Measurements from ENCODE around the gene GRIK4.
"Not testable (repeated sequence)": the region's sequence is repeated elsewhere in the genome, so short reads cannot be mapped to it uniquely, and the experiment has no call there.

GRIK4 gene

GRCh38 chr11:120974466-120974865 is 462.9 kb downstream of the GRIK4 start:
- no peak for DNase-seq (ENCODE audit: low read depth)
- H3K4me3 ChIP-seq (ENCODE audit: low read depth, low read length): no peak overlapping the region

GRCh38 chr11:120974965-120975364 is 463.4 kb downstream of the GRIK4 start:
- no peak for DNase-seq (ENCODE audit: low read depth)
- H3K4me3 ChIP-seq (ENCODE audit: low read depth, low read length): no peak overlapping the region

- no peak for DNase-seq (ENCODE audit: low read depth)
Measured at GRCh38 chr11:120977266-120978137, 466.0 kb downstream of the GRIK4 start.

GRCh38 chr11:120978701-120979100 is 467.2 kb downstream of the GRIK4 start:
- H3K4me3 ChIP-seq (ENCODE audit: low read depth, low read length): no peak overlapping the region
- DNase-seq (ENCODE audit: low read depth): no peak

More at GRCh38 chr11:120977266-120978137, 466.0 kb downstream of the GRIK4 start:
- H3K4me3 ChIP-seq (ENCODE audit: low read depth, low read length): no peak overlapping the region

- peak overlapping the region; percentile 46 for H3K4me3 ChIP-seq (ENCODE audit: low read depth, low read length)
- DNase-seq (ENCODE audit: low read depth): peak; percentile 12
Measured at GRCh38 chr11:120985718-120986569, 474.4 kb downstream of the GRIK4 start.

GRCh38 chr11:120988603-120989002 is 477.1 kb downstream of the GRIK4 start:
- no peak for DNase-seq (ENCODE audit: low read depth)

GRCh38 chr11:120991830-120992686 is 480.5 kb downstream of the GRIK4 start:
- DNase-seq (ENCODE audit: low read depth): no peak

More at GRCh38 chr11:120988603-120989002, 477.1 kb downstream of the GRIK4 start:
- no peak overlapping the region for H3K4me3 ChIP-seq (ENCODE audit: low read depth, low read length)

GRCh38 chr11:120994091-120994859 is 482.7 kb downstream of the GRIK4 start:
- DNase-seq (ENCODE audit: low read depth): no peak
- no peak overlapping the region for H3K4me3 ChIP-seq (ENCODE audit: low read depth, low read length)

More at GRCh38 chr11:120991830-120992686, 480.5 kb downstream of the GRIK4 start:
- H3K4me3 ChIP-seq (ENCODE audit: low read depth, low read length): no peak overlapping the region

GRCh38 chr11:120995184-120995583 is 483.6 kb downstream of the GRIK4 start:
- H3K4me3 ChIP-seq (ENCODE audit: low read depth, low read length): no peak overlapping the region
- no peak for DNase-seq (ENCODE audit: low read depth)

GRCh38 chr11:120996973-120997372 is 485.4 kb downstream of the GRIK4 start:
- no peak overlapping the region for H3K4me3 ChIP-seq (ENCODE audit: low read depth, low read length)
- no peak for DNase-seq (ENCODE audit: low read depth)

- DNase-seq (ENCODE audit: low read depth): no peak
- H3K4me3 ChIP-seq (ENCODE audit: low read depth, low read length): no peak overlapping the region
Measured at GRCh38 chr11:120998581-120998980, 487.0 kb downstream of the GRIK4 start.

GRCh38 chr11:121004206-121004840 is 492.8 kb downstream of the GRIK4 start:
- no peak overlapping the region for H3K4me3 ChIP-seq (ENCODE audit: low read depth, low read length)
- DNase-seq (ENCODE audit: low read depth): no peak

- no peak for DNase-seq (ENCODE audit: low read depth)
Measured at GRCh38 chr11:121006922-121007321, 495.4 kb downstream of the GRIK4 start.

GRCh38 chr11:121008551-121008950 is 497.0 kb downstream of the GRIK4 start:
- DNase-seq (ENCODE audit: low read depth): no peak

More at GRCh38 chr11:121006922-121007321, 495.4 kb downstream of the GRIK4 start:
- no peak overlapping the region for H3K4me3 ChIP-seq (ENCODE audit: low read depth, low read length)

GRCh38 chr11:121012091-121012490 is 500.5 kb downstream of the GRIK4 start:
- no peak for DNase-seq (ENCODE audit: low read depth)
- H3K4me3 ChIP-seq (ENCODE audit: low read depth, low read length): no peak overlapping the region

More at GRCh38 chr11:121008551-121008950, 497.0 kb downstream of the GRIK4 start:
- H3K4me3 ChIP-seq (ENCODE audit: low read depth, low read length): no peak overlapping the region

- no peak for DNase-seq (ENCODE audit: low read depth)
- H3K4me3 ChIP-seq (ENCODE audit: low read depth, low read length): no peak overlapping the region
Measured at GRCh38 chr11:121018746-121019145, 507.2 kb downstream of the GRIK4 start.

- not testable (repeated sequence) for H3K4me3 ChIP-seq (ENCODE audit: low read depth, low read length); DNase-seq (ENCODE audit: low read depth)
Measured at GRCh38 chr11:121021718-121022117, 510.2 kb downstream of the GRIK4 start.

Data from skeletal muscle cell (primary cell).